HL-60 (cell line): Measurements from ENCODE around the gene CTBS.

Experiments used
- POLR2AphosphoS5 ChIP-seq: IDR thresholded peaks from 2 replicates; pipeline ENCODE4 v1.6.1; 2012; ENCODE audit warnings: low read depth
- TF ChIP-seq, protein P1 (sequence below): IDR thresholded peaks from one replicate; pipeline ENCODE4 v1.5.1; 2011; ENCODE audit warnings: low read length, control low read depth, inconsistent platforms; ENCODE audit not compliant: insufficient read depth

DNA sequence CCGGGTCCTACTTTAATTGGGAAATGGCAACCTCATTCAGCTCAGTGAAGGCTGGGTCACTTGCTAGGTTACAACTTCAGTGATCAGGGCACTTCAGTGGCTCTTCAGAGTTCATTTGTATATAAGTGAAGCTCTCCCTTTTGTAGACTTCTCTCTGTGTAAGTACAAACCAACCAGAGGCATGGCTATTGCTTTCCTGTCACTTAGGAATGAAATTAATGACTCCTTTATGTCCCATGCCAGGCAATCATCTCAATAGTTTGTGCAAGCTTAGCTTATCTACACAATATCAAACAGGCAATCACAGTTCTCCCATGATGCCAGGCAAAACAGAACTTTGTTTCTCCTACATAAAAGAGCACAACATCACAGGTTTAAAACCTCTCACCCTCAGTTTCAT lies 22.8 kb upstream of the CTBS start:
- TF ChIP-seq, protein P1, sequence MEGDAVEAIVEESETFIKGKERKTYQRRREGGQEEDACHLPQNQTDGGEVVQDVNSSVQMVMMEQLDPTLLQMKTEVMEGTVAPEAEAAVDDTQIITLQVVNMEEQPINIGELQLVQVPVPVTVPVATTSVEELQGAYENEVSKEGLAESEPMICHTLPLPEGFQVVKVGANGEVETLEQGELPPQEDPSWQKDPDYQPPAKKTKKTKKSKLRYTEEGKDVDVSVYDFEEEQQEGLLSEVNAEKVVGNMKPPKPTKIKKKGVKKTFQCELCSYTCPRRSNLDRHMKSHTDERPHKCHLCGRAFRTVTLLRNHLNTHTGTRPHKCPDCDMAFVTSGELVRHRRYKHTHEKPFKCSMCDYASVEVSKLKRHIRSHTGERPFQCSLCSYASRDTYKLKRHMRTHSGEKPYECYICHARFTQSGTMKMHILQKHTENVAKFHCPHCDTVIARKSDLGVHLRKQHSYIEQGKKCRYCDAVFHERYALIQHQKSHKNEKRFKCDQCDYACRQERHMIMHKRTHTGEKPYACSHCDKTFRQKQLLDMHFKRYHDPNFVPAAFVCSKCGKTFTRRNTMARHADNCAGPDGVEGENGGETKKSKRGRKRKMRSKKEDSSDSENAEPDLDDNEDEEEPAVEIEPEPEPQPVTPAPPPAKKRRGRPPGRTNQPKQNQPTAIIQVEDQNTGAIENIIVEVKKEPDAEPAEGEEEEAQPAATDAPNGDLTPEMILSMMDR = no peak
- TF ChIP-seq POLR2AphosphoS5 = no peak
